ACC112 (cell line): ENCODE measurements around the gene B3GALNT1.

Source experiments
- H2AFZ ChIP-seq: fragments of 200-600 bp; sonication (generic); one replicate; pipeline ENCODE4 v1.6.0; 2017; ENCODE audit warnings: antibody characterized with exemption, low read length; ENCODE audit not compliant: unreplicated experiment
- H3K27ac ChIP-seq: fragments of 200-600 bp; sonication (generic); 2 replicates; pipeline ENCODE4 v1.5.1; 2014; ENCODE audit warnings: low read depth, mild to moderate bottlenecking, antibody characterized with exemption, low read length, moderate library complexity
- H3K27me3 ChIP-seq: fragments of 200-600 bp; sonication (generic); 2 replicates; pipeline ENCODE4 v1.6.1; 2014; ENCODE audit warnings: mild to moderate bottlenecking, antibody characterized with exemption, low read length, moderate library complexity, mixed read lengths; ENCODE audit not compliant: insufficient read depth
- H3K36me3 ChIP-seq: fragments of 200-600 bp; sonication (generic); 2 replicates; pipeline ENCODE4 v1.6.1; 2016; ENCODE audit warnings: mild to moderate bottlenecking, antibody characterized with exemption, low read length, moderate library complexity, mixed read lengths; ENCODE audit not compliant: insufficient read depth
- H3K4me1 ChIP-seq: fragments of 200-600 bp; sonication (generic); one replicate; pipeline ENCODE4 v1.6.1; 2016; ENCODE audit warnings: low read length, mixed read lengths; ENCODE audit not compliant: insufficient read depth, unreplicated experiment, control insufficient read depth
- H3K4me3 ChIP-seq: fragments of 200-600 bp; sonication (generic); 2 replicates; pipeline ENCODE4 v1.5.1; 2014; ENCODE audit warnings: mild to moderate bottlenecking, low read depth, low read length
- H3K79me2 ChIP-seq: fragments of 200-600 bp; sonication (generic); one replicate; pipeline ENCODE4 v1.6.0; 2016; ENCODE audit warnings: low read length; ENCODE audit not compliant: control insufficient read depth, unreplicated experiment, insufficient read depth

The B3GALNT1 gene

DNA sequence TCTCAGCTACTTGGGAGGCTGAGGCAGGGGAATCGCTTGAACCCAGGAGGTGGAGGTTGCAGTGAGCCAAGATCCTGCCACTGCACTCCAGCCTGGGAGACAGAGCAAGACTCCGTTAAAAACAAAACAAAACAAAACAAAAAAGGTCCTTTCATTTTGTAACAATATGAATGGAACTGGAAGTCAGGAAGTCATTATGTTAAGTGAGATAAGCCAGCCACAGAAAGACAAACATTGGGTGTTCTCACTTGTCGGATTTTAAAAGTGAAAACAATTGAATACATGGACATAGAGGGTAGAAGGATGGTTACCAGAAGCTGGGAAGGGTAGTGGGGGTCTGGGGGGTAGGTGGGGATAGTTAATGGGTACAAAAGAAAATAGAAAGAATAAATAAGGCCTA is 12.5 kb upstream of the B3GALNT1 start:
- no peak overlapping the region for H2AFZ ChIP-seq
- no peaks in the 10 kb centered on the region for H3K27me3 ChIP-seq
- no peak overlapping the region for H3K27ac ChIP-seq
- no peaks in the 10 kb centered on the region for H3K79me2 ChIP-seq
- no peaks in the 10 kb centered on the region for H3K36me3 ChIP-seq
- no peak overlapping the region for H3K4me3 ChIP-seq
- H3K4me1 ChIP-seq: no peaks in the 10 kb centered on the region

DNA sequence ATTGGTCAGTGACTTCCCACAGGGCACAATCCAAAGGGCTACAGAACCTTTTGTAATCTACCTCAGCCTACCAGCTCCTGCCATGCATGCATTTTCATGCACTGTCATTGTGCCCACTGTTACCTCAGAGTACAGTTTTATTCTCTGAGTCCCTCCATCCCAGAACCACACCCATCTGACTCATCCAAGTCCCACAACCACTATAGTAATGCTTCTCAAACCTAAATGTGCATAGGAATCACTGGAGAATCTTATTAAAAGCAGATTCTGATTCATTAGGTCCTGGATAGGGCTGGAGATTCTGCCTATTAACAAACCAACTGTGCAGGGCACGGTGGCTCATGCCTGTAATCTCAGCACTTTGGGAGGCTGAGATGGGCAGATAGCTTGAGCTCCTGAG is 3.7 kb upstream of the B3GALNT1 start:
- no peak overlapping the region for H3K4me3 ChIP-seq
- no peaks in the 10 kb centered on the region for H3K27me3 ChIP-seq
- H3K36me3 ChIP-seq: no peaks in the 10 kb centered on the region
- H3K27ac ChIP-seq: peak overlapping the region; percentile 30; the same call in 1 of the 2 replicates
- H3K79me2 ChIP-seq: no peaks in the 10 kb centered on the region
- H3K4me1 ChIP-seq: peaks cover 20% of the 10 kb centered on the region
- no peak overlapping the region for H2AFZ ChIP-seq

DNA sequence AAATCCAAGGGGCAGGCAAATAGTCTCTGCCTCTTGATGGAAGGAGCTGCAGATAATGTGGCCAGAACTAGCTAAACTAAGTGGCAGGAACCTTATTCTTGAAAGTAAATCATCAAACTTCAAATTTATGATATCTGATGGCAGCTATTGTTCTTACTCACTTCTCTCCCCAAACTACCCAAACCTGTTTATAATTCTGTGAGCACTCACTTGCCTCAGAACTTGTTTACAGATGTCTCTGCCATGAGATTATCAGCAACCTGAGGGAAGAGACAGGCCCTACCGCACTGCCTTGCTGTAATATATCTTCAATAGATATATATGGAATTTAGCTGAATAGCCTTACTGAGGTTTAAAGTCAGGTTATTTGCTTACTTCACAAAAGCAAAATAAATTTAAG is 2.2 kb upstream of the B3GALNT1 start:
- Histone ChIP-seq H3K36me3 (peaks cover 3% of the 10 kb centered on the region; the same call in 1 of the 2 replicates), H3K27me3 (no peaks in the 10 kb centered on the region), H2AFZ (no peak overlapping the region), H3K27ac (no peak overlapping the region), H3K4me3 (no peak overlapping the region), H3K79me2 (no peaks in the 10 kb centered on the region), H3K4me1 (peaks cover 24% of the 10 kb centered on the region)

DNA sequence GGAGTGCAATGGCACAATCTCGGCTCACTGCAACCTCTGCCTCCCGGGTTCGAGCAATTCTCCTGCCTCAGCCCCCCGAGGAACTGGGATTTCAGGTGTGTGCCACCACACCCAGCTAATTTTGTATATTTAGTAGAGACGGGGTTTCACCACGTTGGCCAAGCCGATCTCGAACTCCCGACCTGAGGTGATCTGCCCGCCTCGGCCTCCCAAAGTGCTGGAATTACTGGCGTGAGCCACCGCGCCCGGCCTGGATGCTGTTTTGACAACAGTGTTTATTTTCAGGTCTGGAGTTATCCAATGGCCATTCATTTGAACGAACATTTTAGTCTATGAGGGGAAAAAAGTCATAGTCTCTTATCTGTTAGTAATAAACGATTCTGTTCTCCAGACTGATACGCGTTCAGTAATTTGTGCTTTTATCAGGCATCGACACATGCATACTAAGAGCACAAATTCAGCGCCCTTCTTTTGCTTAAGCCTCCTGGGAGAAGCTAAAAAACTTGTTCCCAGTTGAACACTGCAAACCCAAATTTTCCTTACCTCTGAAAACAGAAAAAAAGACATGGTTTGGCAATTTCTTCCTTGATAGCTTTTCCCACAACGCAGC is 1.3 kb downstream of the B3GALNT1 start:
- H3K27ac ChIP-seq: no peak overlapping the region
- peak overlapping the region; percentile 81 for H3K4me3 ChIP-seq
- H2AFZ ChIP-seq: peak overlapping the region; percentile 90

DNA sequence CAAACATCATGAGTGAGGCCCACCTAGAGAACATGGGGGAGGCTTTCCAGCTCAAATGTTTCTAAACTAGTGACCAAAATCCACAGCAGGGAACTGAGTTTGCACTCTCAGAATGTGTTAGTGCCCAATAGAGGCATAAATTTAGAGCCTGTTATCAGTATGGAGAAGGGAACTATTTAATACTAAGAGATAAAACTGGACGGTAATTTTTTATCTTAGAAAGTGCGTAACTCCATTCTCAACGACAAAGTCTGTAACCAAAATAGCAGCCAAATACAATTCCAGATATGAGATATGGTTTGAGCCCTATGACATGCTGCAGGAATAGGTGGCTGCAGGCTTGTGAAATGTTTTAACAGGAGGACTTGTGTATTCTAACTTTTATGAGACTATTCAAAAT is 3.5 kb downstream of the B3GALNT1 start:
- Histone ChIP-seq H3K27ac (no peak overlapping the region), H3K27me3 (no peaks in the 10 kb centered on the region), H3K36me3 (peaks cover 9% of the 10 kb centered on the region)

More for the DNA sequence above, 1.3 kb downstream of the B3GALNT1 start:
- H3K79me2 ChIP-seq: no peaks in the 10 kb centered on the region
- H3K27me3 ChIP-seq: no peaks in the 10 kb centered on the region
- H3K4me1 ChIP-seq: peaks cover 20% of the 10 kb centered on the region
- peaks cover 9% of the 10 kb centered on the region for H3K36me3 ChIP-seq

DNA sequence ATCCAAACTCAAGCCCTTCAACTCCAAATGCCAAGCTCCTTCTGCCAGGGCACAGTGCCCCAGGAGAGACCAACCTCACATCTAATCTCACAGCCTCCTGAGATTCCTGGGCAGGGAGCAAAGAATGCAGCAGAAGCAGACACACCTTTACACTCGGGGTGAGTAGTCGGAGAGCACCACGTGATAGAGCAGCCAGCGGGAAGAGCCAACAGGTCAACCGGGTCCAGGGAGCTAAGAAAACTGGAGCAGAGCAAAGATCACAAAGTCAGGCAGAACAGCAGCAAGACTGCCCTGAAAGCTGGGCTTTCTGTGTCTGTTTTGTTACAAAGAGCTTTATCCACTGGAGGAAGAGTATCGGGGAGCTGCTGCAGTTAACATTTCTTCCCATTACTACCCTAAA is 4.2 kb downstream of the B3GALNT1 start:
- Histone ChIP-seq H3K36me3 (peaks cover 9% of the 10 kb centered on the region), H3K79me2 (no peaks in the 10 kb centered on the region), H3K27me3 (no peaks in the 10 kb centered on the region), H3K4me1 (peaks cover 8% of the 10 kb centered on the region), H2AFZ (no peak overlapping the region), H3K27ac (no peak overlapping the region), H3K4me3 (no peak overlapping the region)

More for the DNA sequence above, 3.5 kb downstream of the B3GALNT1 start:
- H2AFZ ChIP-seq: no peak overlapping the region
- H3K79me2 ChIP-seq: no peaks in the 10 kb centered on the region
- H3K4me1 ChIP-seq: peaks cover 8% of the 10 kb centered on the region
- H3K4me3 ChIP-seq: no peak overlapping the region

DNA sequence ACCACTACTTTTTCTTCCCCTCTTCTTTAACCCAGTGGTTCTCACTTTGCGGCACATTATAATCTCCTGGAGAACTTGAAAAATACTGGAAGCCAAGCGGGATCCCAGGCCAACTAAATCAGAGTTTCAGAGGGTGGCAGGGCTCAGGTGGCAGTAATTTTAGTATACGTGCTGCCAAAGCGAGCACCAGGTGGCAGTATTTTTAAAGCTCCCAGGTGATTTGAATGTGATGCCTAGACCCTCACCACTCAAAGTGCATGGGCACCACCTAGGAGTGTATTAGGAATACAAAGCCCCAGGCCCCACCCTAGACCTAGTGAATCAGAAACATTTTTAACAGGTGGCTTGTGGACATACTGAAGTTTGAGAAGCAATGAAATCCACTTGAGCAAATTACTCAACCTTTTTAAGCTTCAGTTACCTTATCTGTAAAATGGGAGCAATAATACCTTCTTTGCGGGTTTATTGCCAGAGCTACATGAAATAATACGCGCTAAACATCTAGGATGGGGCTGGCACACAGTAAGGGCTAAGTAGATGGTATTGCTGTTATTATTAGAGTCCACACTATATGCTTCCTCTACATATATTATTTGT is 8.3 kb downstream of the B3GALNT1 start:
- Histone ChIP-seq H3K79me2 (no peaks in the 10 kb centered on the region), H3K4me3 (no peak overlapping the region), H2AFZ (no peak overlapping the region), H3K4me1 (no peaks in the 10 kb centered on the region), H3K27me3 (no peaks in the 10 kb centered on the region), H3K27ac (no peak overlapping the region), H3K36me3 (peaks cover 6% of the 10 kb centered on the region; the same call in 1 of the 2 replicates)

DNA sequence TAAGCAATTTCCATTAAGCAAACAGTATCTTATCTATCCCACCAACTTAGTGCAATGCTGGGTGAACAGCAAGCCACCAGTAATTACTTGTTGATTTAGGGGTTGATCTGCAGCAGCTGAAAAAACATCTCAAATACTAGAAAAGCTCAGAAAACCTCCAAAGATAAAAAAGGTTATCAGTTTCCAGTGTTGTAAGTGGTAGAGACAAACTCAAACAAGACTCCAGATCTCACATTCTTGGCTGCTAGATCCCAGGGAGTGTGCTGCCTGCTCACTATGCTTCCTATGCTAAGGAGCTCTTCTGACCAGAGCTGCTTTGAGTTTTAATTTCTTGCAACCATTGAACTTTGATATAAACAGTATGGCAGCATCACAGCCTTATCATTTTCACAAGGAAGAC is 11.3 kb downstream of the B3GALNT1 start:
- H3K4me1 ChIP-seq: no peaks in the 10 kb centered on the region
- no peaks in the 10 kb centered on the region for H3K79me2 ChIP-seq
- H3K27ac ChIP-seq: no peak overlapping the region
- no peaks in the 10 kb centered on the region for H3K27me3 ChIP-seq
- no peak overlapping the region for H3K4me3 ChIP-seq
- no peak overlapping the region for H2AFZ ChIP-seq
- 0 out of 2 replicates have a peak, but pooled peaks cover 2% of the 10 kb centered on the region for H3K36me3 ChIP-seq

DNA sequence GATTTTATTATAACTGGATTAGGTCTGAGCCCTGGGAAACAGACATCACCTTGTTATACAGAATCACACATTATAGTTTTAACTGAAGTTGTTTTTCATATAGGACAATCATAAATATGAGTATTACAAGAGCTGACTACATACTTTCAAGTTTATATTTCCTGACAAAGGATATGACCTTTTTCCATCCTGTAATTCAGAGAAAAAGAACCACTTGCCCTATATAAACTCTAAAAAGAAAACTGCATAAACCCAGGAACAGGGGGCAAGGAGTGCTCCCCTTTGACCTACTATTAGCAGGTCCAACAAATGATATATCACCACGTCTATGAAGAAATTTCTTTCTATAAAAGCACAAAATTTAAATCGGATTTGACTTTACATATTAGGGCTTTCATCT is 20.9 kb downstream of the B3GALNT1 start:
- Histone ChIP-seq H3K4me1 (peaks cover 8% of the 10 kb centered on the region), H3K27ac (no peak overlapping the region), H3K27me3 (no peaks in the 10 kb centered on the region), H3K4me3 (no peak overlapping the region), H3K79me2 (no peaks in the 10 kb centered on the region), H3K36me3 (peaks cover 19% of the 10 kb centered on the region), H2AFZ (no peak overlapping the region)

- no peak overlapping the region for H3K4me3 ChIP-seq
- no peak overlapping the region for H3K27ac ChIP-seq
- peaks cover 16% of the 10 kb centered on the region for H3K36me3 ChIP-seq
- H3K27me3 ChIP-seq: no peaks in the 10 kb centered on the region
- H2AFZ ChIP-seq: no peak overlapping the region
- no peaks in the 10 kb centered on the region for H3K79me2 ChIP-seq
- H3K4me1 ChIP-seq: peaks cover 8% of the 10 kb centered on the region
Observed at GRCh38 chr3:161083131-161083530, 22.0 kb downstream of the B3GALNT1 start.

DNA sequence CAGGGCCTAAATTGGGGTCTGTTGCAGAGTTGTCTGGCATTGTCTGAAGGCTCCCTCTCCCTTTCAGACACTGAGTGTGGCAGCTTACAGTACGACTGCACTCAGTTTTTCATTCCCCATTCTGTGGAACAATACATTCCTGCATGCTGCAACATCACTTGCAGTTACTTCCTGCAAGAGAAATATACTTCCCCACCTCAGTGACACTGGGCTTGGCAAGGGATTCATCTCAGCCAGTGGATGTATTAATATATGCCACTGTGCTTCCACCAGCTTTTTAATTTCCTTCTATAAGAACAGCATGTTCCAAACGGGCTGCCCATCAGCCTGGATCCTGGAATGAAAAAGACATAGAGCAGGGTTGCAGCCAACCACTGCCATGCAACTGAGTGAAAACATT is 23.1 kb downstream of the B3GALNT1 start:
- H3K27ac ChIP-seq: no peak overlapping the region
- H3K36me3 ChIP-seq: peaks cover 16% of the 10 kb centered on the region
- H2AFZ ChIP-seq: peak overlapping the region; percentile 51
- H3K4me3 ChIP-seq: 0 out of 2 replicates have a peak overlapping the region, but pooled peaks have one; percentile 29
- no peaks in the 10 kb centered on the region for H3K79me2 ChIP-seq
- H3K4me1 ChIP-seq: peaks cover 8% of the 10 kb centered on the region
- no peaks in the 10 kb centered on the region for H3K27me3 ChIP-seq
